GM18505 (cell line): ENCODE data around the gene VANGL2.

Experiments used
- ATAC-seq: cut with Tn5 transposase; IDR thresholded peaks from one replicate; pipeline ENCODE4 v1.9.1; 2021; ENCODE audit not compliant: unreplicated experiment
- POLR2A ChIP-seq: IDR thresholded peaks from 4 replicates; pipeline ENCODE4 v1.6.1; 2011; ENCODE audit warnings: borderline replicate concordance; ENCODE audit not compliant: insufficient read depth, insufficient read length; ENCODE audit errors: extremely low read depth

The VANGL2 gene

GRCh38 chr1:160420881-160421842 lies 20.8 kb downstream of the VANGL2 start:
- no peak for ATAC-seq

GRCh38 chr1:160421881-160422280 lies 21.5 kb downstream of the VANGL2 start:
- no peak for TF ChIP-seq POLR2A
- no peak for ATAC-seq

More at GRCh38 chr1:160420881-160421842, 20.8 kb downstream of the VANGL2 start:
- no peak for TF ChIP-seq POLR2A

GRCh38 chr1:160423966-160424365 lies 23.6 kb downstream of the VANGL2 start:
- TF ChIP-seq POLR2A, result no peak
- ATAC-seq, result no peak

- no peak for ATAC-seq
- TF ChIP-seq POLR2A, result no peak
Observed at GRCh38 chr1:160425847-160426246, 25.5 kb downstream of the VANGL2 start.

GRCh38 chr1:160427625-160428024 lies 27.3 kb downstream of the VANGL2 start:
- no peak for ATAC-seq
- TF ChIP-seq POLR2A, result no peak

- ATAC-seq, result no peak
- no peak for TF ChIP-seq POLR2A
Observed at GRCh38 chr1:160428053-160428452, 27.7 kb downstream of the VANGL2 start.

GRCh38 chr1:160428655-160429054 lies 28.3 kb downstream of the VANGL2 start:
- ATAC-seq, result no peak
- TF ChIP-seq POLR2A, result no peak

GRCh38 chr1:160429125-160429561 lies 28.8 kb downstream of the VANGL2 start:
- peak; percentile 1 for ATAC-seq
- TF ChIP-seq POLR2A, result no peak

GRCh38 chr1:160429702-160430535 lies 29.6 kb downstream of the VANGL2 start:
- TF ChIP-seq POLR2A, result no peak
- peak; percentile 53 for ATAC-seq

GRCh38 chr1:160431006-160431405 lies 30.6 kb downstream of the VANGL2 start:
- TF ChIP-seq POLR2A, result no peak
- no peak for ATAC-seq

- TF ChIP-seq POLR2A, result no peak
- no peak for ATAC-seq
Observed at GRCh38 chr1:160431571-160431970, 31.2 kb downstream of the VANGL2 start.

- TF ChIP-seq POLR2A, result peak; percentile 45
- ATAC-seq, result peak; percentile 49
Observed at GRCh38 chr1:160432371-160432786, 32.0 kb downstream of the VANGL2 start.

- no peak for ATAC-seq
Observed at GRCh38 chr1:160436966-160437365, 36.6 kb downstream of the VANGL2 start.

More at GRCh38 chr1:160436966-160437365, 36.6 kb downstream of the VANGL2 start:
- TF ChIP-seq POLR2A, result no peak
